Measurements from ENCODE around the gene TNFSF12. TPM values are rescaled to one million over a fixed set of nuclear protein-coding genes. Genes with fewer than 3 reads are reported as not detected.
"Not testable (repeated sequence)": the region's sequence is repeated elsewhere in the genome, so short reads cannot be mapped to it uniquely, and the experiment has no call there.

TNFSF12 gene
- total RNA-seq, 4 donors from 2014 or later = 29.2 to 64.5 (median 41.5) TPM

- DNase-seq (ENCODE audit: low spot score) (no peak), ATAC-seq (ENCODE audit: low FRiP score) (no peak)
- TF ChIP-seq CTCF (IDR thresholded peaks at IDR 0.05) = no peak
Measured at GRCh38 chr17:7593296-7593695, 44.4 kb downstream of the TNFSF12 start.

GRCh38 chr17:7597561-7597960, 48.7 kb downstream of the TNFSF12 start:
- not testable (repeated sequence) for DNase-seq (ENCODE audit: low spot score); ATAC-seq (ENCODE audit: low FRiP score)

- TF ChIP-seq CTCF (IDR thresholded peaks at IDR 0.05) = no peak
- ATAC-seq (ENCODE audit: low FRiP score) = no peak
- no peak for DNase-seq (ENCODE audit: low spot score)
Measured at GRCh38 chr17:7606280-7606679, 57.4 kb downstream of the TNFSF12 start.

Small RNA genes within 50 kb of the gene (small RNA-seq; reads per million reads assigned to genes)
- gene CD68 (not detected), gene RF00019 (not detected), gene SNORA48 (not detected), gene SNORD10 (not detected)

Other genes with a start within 250 kb of the TNFSF12 start
- 100 to 1,000 TPM; 127 to 408 (median 282) TPM for gene EIF5A, start 241.4 kb upstream of the TNFSF12 start, total RNA-seq
- 10 to 100 TPM; 49.6 to 91.3 (median 75.9) TPM for gene GPS2, start 233.7 kb upstream of the TNFSF12 start, total RNA-seq
- gene NEURL4, start 219.7 kb upstream of the TNFSF12 start, total RNA-seq = 10 to 100 TPM; 10.4 to 16.1 (median 11.5) TPM
- 10 to 100 TPM in 1 of 4 donors, 1 to 10 TPM in 3; 3.3 to 13.1 (median 8.1) TPM for gene ACAP1, start 212.5 kb upstream of the TNFSF12 start, total RNA-seq
- 1 to 10 TPM; 6.7 to 9.9 (median 8.4) TPM for gene KCTD11, start 196.9 kb upstream of the TNFSF12 start, total RNA-seq
- gene TMEM95, start 193.9 kb upstream of the TNFSF12 start, total RNA-seq = not detected
- gene TNK1, start 168.0 kb upstream of the TNFSF12 start, total RNA-seq = 10 to 100 TPM in 1 of 4 donors, 1 to 10 TPM in 2, under 1 TPM in 1; 0.95 to 13.5 (median 5.2) TPM
- 10 to 100 TPM; 11.1 to 16.9 (median 16.6) TPM for gene PLSCR3, start 154.5 kb upstream of the TNFSF12 start, total RNA-seq
- gene TMEM256, start 145.0 kb upstream of the TNFSF12 start, total RNA-seq = 10 to 100 TPM; 45.8 to 98.2 (median 83.2) TPM
- gene NLGN2, start 141.2 kb upstream of the TNFSF12 start, total RNA-seq = 1 to 10 TPM; 6.1 to 8.8 (median 8.1) TPM
- not detected for gene SPEM1, start 128.7 kb upstream of the TNFSF12 start, total RNA-seq
- gene SPEM2, start 123.4 kb upstream of the TNFSF12 start, total RNA-seq = not detected
- gene SPEM3, start 120.2 kb upstream of the TNFSF12 start, total RNA-seq = not detected
- gene TMEM102, start 113.6 kb upstream of the TNFSF12 start, total RNA-seq = 1 to 10 TPM; 4.7 to 8.4 (median 5.1) TPM
- gene FGF11, start 109.5 kb upstream of the TNFSF12 start, total RNA-seq = 1 to 10 TPM in 3 of 4 donors, under 1 TPM in 1; 0.72 to 1.9 (median 1.7) TPM
- 10 to 100 TPM in 1 of 4 donors, 1 to 10 TPM in 3; 3.0 to 10.9 (median 7.4) TPM for gene CHRNB1, start 104.0 kb upstream of the TNFSF12 start, total RNA-seq
- 10 to 100 TPM; 27.5 to 57.9 (median 38.5) TPM for gene ZBTB4, start 69.4 kb upstream of the TNFSF12 start, total RNA-seq
- gene SLC35G6, start 67.6 kb upstream of the TNFSF12 start, total RNA-seq = not detected
- gene POLR2A, start 64.7 kb upstream of the TNFSF12 start, total RNA-seq = 10 to 100 TPM; 57.1 to 99.2 (median 77.1) TPM
- 10 to 100 TPM; 24.5 to 70.9 (median 48.3) TPM for gene TNFSF13, start 9.7 kb downstream of the TNFSF12 start, total RNA-seq
- 10 to 100 TPM; 48.9 to 66.7 (median 59.0) TPM for gene SENP3, start 12.9 kb downstream of the TNFSF12 start, total RNA-seq
- gene CD68, start 30.6 kb downstream of the TNFSF12 start, total RNA-seq = 100 to 1,000 TPM in 3 of 4 donors, 10 to 100 TPM in 1; 99.1 to 321 (median 191) TPM
- 100 to 1,000 TPM in 3 of 4 donors, 10 to 100 TPM in 1; 86.5 to 144 (median 122) TPM for gene MPDU1, start 34.8 kb downstream of the TNFSF12 start, total RNA-seq
- gene SOX15, start 41.0 kb downstream of the TNFSF12 start, total RNA-seq = under 1 TPM in 3 of 4 donors, not detected in 1; 0.56 to 0.95 (median 0.72) TPM
- gene FXR2, start 65.8 kb downstream of the TNFSF12 start, total RNA-seq = 10 to 100 TPM; 17.8 to 30.3 (median 22.7) TPM
- gene SAT2, start 78.8 kb downstream of the TNFSF12 start, total RNA-seq = 10 to 100 TPM; 55.5 to 81.3 (median 66.2) TPM
- gene SHBG, start 81.1 kb downstream of the TNFSF12 start, total RNA-seq = 1 to 10 TPM in 1 of 4 donors, under 1 TPM in 1, not detected in 2; 0.37 to 2.5 TPM
- 1 to 10 TPM in 1 of 4 donors, under 1 TPM in 2, not detected in 1; 0.28 to 1.4 (median 0.48) TPM for gene ATP1B2, start 101.9 kb downstream of the TNFSF12 start, total RNA-seq
- gene TP53, start 138.4 kb downstream of the TNFSF12 start, total RNA-seq = 10 to 100 TPM; 18.1 to 26.3 (median 19.3) TPM
- gene WRAP53, start 139.4 kb downstream of the TNFSF12 start, total RNA-seq = 1 to 10 TPM; 3.5 to 6.8 (median 4.3) TPM
- gene EFNB3, start 156.1 kb downstream of the TNFSF12 start, total RNA-seq = 1 to 10 TPM in 3 of 4 donors, under 1 TPM in 1; 0.47 to 4.3 (median 2.4) TPM
- under 1 TPM; 0.19 to 0.95 (median 0.65) TPM for gene DNAH2, start 168.7 kb downstream of the TNFSF12 start, total RNA-seq